GM18507 (cell line): ENCODE data around the gene PCDHGA6.
"Not testable (repeated sequence)": the region's sequence is repeated elsewhere in the genome, so short reads cannot be mapped to it uniquely, and the experiment has no call there.

Source experiments
- DNase-seq: peaks from one replicate; pipeline ENCODE4 v3.0.0; 2011; ENCODE audit warnings: low read depth; ENCODE audit not compliant: insufficient read length; ENCODE audit errors: extremely low spot score
- FAIRE-seq: peaks from 2 replicates; lab custom pipeline; 2011; peaks lifted over from hg19 to GRCh38; lab: Jason Lieb, UNC

Gene PCDHGA6

DNA sequence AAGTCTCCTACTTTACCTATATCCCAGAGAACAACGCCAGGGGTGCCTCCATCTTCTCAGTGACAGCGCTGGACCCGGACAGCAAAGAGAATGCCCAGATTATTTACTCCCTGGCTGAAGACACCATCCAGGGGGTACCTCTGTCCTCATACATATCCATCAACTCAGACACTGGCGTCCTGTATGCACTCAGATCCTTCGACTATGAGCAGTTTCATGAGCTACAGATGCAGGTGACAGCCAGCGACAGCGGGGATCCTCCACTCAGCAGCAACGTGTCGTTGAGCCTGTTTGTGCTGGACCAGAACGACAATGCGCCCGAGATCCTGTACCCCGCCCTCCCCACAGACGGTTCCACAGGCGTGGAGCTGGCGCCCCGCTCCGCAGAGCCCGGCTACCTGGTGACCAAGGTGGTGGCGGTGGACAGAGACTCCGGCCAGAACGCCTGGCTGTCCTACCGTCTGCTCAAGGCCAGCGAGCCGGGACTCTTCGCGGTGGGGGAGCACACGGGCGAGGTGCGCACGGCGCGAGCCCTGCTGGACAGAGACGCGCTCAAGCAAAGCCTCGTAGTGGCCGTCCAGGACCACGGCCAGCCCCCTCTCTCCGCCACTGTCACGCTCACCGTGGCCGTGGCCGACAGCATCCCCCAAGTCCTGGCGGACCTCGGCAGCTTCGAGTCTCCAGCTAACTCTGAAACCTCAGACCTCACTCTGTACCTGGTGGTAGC, 41.0 kb downstream of the PCDHGA6 start:
- not testable (repeated sequence) for DNase-seq, FAIRE-seq

DNA sequence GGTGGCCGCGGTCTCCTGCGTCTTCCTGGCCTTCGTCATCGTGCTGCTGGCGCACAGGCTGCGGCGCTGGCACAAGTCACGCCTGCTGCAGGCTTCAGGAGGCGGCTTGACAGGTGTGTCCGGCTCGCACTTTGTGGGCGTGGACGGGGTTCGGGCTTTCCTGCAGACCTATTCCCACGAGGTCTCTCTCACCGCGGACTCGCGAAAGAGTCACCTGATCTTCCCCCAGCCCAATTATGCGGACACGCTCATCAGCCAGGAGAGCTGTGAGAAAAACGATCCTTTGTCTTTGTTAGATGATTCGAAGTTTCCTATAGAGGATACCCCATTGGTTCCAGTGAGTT, 41.6 kb downstream of the PCDHGA6 start:
- not testable (repeated sequence) for FAIRE-seq, DNase-seq

DNA sequence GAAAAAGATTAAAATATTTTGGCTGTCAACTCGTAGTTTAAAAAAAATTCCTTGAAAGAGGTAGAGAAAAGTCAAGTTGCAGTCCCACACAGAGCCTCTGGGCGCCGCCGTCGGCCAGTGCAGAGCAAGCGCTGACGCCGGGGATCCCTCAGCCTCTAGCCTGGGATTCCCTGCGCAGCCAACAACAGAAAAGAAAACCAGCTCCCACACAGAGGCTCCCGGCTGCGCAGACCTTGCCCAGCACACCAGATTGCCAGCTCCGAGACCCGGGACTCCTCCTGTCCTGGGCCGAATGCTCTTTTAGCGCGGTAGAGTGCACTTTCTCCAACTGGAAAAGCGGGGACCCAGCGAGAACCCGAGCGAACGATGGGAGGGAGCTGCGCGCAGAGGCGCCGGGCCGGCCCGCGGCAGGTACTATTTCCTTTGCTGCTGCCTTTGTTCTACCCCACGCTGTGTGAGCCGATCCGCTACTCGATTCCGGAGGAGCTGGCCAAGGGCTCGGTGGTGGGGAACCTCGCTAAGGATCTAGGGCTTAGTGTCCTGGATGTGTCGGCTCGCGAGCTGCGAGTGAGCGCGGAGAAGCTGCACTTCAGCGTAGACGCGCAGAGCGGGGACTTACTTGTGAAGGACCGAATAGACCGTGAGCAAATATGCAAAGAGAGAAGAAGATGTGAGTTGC, 43.9 kb downstream of the PCDHGA6 start, which contains the start of gene PCDHGB7:
TSS of gene PCDHGB7 (plus strand) at position 184 of the 679 bp plus-strand sequence. CDS start at position 367, 183 bp downstream.
- FAIRE-seq = peak; percentile 66
- not testable (repeated sequence) for DNase-seq

DNA sequence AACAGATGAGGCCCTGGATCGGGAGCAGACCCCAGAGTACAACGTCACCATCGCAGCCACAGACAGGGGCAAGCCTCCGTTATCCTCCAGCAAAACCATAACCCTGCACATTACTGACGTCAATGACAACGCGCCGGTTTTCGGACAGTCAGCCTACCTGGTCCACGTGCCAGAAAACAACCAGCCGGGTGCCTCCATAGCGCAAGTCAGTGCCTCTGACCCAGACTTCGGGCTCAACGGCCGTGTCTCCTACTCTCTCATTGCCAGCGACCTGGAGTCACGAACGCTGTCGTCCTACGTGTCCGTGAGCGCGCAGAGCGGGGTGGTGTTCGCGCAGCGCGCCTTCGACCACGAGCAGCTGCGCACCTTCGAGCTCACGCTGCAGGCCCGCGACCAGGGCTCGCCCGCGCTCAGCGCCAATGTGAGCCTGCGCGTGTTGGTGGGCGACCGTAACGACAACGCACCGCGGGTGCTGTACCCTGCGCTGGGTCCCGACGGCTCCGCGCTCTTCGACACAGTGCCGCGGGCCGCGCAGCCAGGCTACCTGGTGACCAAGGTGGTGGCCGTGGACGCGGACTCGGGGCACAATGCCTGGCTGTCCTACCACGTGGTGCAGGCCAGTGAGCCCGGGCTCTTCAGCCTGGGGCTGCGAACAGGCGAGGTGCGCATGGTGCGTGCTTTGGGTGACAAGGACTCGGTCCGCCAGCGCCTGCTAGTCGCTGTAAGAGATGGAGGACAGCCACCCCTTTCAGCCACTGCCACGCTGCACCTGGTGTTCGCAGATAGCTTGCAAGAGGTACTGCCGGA, 45.6 kb downstream of the PCDHGA6 start:
- DNase-seq (no peak), FAIRE-seq (no peak)

DNA sequence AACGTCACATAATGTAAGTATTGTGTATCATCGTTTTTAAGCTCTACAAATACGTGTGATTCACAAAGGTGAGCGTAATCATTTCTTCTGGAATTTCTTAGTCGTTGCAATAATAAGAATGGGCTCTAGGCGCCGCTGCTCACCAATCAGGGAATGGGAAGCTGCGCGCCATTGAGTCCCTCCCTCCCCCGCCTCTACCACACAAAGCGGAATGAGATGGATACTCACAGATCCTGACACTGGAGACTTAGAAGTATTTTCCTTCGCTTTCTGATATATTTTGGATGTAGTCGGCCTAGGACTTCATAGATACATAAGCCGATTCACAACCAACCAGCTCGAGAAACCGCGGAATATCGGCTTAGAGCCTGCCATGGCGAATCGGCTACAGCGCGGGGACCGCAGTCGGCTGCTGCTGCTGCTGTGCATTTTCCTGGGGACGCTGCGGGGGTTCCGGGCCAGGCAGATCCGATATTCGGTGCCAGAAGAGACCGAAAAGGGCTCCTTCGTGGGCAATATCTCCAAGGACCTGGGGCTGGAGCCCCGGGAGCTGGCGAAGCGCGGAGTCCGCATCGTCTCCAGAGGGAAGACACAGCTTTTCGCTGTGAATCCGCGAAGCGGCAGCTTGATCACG, 47.3 kb downstream of the PCDHGA6 start, which contains the start of gene PCDHGA11:
TSS of gene PCDHGA11 (plus strand) at position 197 of the 634 bp plus-strand sequence. CDS start at position 374, 177 bp downstream.
- DNase-seq = no peak
- no peak for FAIRE-seq

DNA sequence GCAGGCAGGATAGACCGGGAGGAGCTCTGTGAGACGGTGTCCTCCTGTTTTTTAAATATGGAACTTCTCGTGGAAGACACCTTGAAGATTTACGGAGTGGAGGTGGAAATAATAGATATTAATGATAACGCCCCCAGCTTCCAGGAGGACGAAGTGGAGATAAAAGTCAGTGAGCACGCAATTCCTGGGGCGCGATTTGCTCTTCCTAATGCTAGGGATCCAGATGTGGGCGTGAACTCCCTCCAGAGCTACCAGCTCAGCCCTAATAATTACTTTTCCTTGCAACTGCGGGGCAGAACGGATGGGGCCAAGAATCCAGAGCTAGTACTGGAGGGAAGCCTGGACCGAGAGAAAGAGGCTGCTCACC, 47.8 kb downstream of the PCDHGA6 start:
- DNase-seq = no peak
- FAIRE-seq = no peak

DNA sequence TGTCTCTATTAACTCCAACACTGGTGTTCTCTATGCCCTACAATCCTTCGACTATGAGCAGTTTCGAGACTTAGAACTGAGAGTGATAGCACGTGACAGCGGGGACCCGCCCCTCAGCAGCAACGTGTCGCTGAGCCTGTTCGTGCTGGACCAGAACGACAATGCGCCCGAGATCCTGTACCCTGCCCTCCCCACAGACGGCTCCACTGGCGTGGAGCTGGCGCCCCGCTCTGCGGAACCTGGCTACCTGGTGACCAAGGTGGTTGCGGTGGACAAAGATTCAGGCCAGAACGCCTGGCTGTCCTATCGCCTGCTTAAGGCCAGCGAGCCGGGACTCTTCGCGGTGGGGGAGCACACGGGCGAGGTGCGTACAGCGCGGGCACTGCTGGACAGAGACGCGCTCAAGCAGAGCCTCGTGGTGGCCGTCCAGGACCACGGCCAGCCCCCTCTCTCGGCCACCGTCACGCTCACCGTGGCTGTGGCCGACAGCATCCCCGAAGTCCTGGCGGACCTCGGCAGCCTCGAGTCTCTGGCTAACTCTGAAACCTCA, 49.1 kb downstream of the PCDHGA6 start:
- DNase-seq (no peak), FAIRE-seq (no peak)

DNA sequence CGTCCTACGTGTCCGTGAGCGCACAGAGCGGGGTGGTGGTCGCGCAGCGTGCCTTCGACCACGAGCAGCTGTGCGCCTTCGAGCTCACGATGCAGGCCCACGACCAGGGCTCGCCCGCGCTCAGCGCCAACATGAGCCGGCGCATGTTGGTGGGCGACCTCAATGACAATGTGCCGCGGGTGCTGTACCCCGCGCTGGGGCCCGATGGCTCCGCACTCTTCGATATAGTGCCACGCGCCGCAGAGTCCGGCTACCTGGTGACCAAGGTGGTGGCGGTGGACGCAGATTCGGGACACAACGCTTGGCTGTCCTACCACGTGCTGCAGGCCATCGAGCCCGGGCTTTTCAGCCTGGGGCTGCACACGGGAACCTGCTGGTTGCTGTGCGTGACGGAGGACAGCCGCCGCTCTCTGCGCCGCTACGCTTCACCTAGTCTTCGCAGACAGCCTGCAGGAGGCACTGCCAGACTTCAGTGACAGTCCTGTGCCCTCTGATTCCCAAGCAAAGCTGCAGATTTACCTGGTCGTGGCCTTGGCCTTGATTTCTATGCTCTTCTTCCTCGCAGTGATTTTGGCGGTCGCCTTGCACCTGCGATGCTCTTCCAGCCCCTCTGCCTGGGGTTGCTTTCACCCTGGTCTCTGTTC, 54.2 kb downstream of the PCDHGA6 start:
- FAIRE-seq = no peak

More for the DNA sequence above, 54.2 kb downstream of the PCDHGA6 start:
- no peak for DNase-seq
